Duodenal mucosa (tissue), 2 donors: ENCODE measurements around the gene SYCP2.

ENCODE experiments used
- H3K27ac ChIP-seq: one replicate; pipeline ENCODE4 v1.7.0; 2013; ENCODE audit warnings: low read depth, low read length
- H3K27me3 ChIP-seq, 2 donors: one replicate each; pipeline ENCODE4 v1.7.0; 2013; ENCODE audit warnings: low read length in 2 of 2, control low read depth in 1 of 2; ENCODE audit not compliant: insufficient read depth in 2 of 2, control insufficient read depth in 1 of 2
- H3K36me3 ChIP-seq, 2 donors: one replicate each; pipeline ENCODE4 v1.7.0; 2013; ENCODE audit warnings: low read length in 2 of 2, control low read depth in 1 of 2; ENCODE audit not compliant: insufficient read depth in 2 of 2, control insufficient read depth in 1 of 2
- H3K4me1 ChIP-seq, 2 donors: one replicate each; pipeline ENCODE4 v1.7.0; 2013; ENCODE audit warnings: low read length in 2 of 2, control low read depth in 1 of 2; ENCODE audit not compliant: insufficient read depth in 2 of 2, control insufficient read depth in 1 of 2
- H3K4me3 ChIP-seq, 2 donors: one replicate each; pipeline ENCODE4 v1.7.0; 2013; ENCODE audit warnings: low read length in 2 of 2, low read depth in 1 of 2
- H3K9ac ChIP-seq, 2 donors: one replicate each; pipeline ENCODE4 v1.7.0; 2013; ENCODE audit warnings: low read length in 2 of 2, low read depth in 1 of 2
- H3K9me3 ChIP-seq, 2 donors: one replicate each; pipeline ENCODE4 v1.7.0; 2013; ENCODE audit warnings: low read length in 2 of 2, control low read depth in 1 of 2; ENCODE audit not compliant: control insufficient read depth in 1 of 2

The SYCP2 gene

DNA sequence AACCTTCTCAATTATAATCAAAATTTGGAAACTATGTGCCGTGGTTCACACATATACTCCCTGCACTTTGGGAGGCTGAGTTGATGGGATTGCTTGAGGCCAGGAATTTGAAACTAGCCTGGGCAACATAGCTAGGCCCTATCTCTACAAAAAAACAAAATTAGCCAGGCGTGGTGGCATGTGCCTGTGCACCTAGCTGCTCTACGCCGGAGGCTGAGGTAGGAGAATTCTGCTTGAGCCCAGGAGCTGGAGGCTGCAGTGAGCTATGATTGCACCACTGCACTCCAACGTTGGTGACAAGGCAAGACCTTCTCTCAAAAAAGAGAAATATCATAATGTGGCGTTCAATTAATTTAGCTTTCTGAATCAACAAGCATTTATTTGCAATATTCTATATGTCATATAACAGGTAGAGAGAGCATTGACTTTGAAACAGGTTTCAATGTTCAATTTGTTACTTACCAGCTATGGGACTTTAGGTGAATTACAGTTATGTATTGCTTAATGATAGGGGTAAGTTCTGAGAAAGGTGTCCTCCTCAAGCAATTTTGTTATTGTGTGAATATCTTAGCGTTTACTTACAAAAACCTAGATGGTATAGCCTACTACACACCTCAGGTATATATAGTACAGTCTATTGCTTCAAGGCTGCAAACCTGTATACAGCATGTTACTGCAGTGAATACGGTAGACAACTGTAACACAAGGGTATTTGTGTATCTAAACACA lies 2.2 kb upstream of the SYCP2 start:
- H3K9ac ChIP-seq, result peak overlapping the region in 1 of 2 donors; percentile 1
- no peaks in the 10 kb centered on the region for H3K36me3 ChIP-seq
- no peak overlapping the region for H3K4me3 ChIP-seq
- H3K4me1 ChIP-seq, result peaks cover 23 to 33% of the 10 kb centered on the region in 2 donors
- H3K27ac ChIP-seq, result no peak overlapping the region
- no peaks in the 10 kb centered on the region for H3K27me3 ChIP-seq
- H3K9me3 ChIP-seq, result no peaks in the 10 kb centered on the region

DNA sequence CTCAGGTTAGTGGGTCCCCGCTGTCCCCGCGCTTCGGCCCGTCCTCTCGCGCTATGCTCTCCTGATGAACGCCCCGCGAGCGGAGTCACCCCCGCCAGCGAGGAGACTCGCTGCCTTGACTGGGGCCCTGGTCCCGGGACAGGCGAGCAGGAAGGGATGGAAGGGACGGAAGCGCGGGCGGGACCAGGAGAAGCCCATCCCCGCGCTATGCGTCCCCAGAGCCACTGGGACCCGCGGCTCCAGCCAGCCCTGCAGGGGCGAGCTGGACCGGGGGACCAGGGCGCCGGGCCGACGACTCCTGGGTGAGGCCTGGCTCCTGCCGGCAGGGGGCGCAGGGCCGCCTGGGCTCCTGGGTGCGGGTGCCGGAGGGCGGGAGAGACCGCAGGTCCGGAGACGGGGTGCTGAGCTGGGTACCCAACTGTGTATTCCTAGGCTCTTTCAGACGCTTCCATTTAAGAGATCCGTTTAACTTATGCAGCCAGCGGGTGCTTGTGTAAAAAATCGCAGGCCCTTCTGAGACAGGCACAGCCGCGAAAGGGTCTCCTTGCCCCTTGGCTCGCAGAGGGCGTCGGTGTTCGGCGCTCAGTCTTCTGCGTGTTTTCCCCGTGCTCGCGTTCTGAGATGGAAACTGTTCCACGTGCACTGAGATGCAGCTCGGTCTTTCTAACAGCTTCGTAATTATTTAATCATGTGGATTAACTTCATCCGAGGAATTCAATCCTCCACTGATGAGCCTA lies 580 bp upstream of the SYCP2 start:
- Histone ChIP-seq H3K4me3 (peak overlapping the region; percentile 68 to 73), H3K9me3 (no peaks in the 10 kb centered on the region), H3K27me3 (no peaks in the 10 kb centered on the region), H3K36me3 (no peaks in the 10 kb centered on the region), H3K27ac (peak overlapping the region; percentile 3), H3K9ac (peak overlapping the region; percentile 43 to 60), H3K4me1 (peaks cover 19 to 29% of the 10 kb centered on the region in 2 donors)

DNA sequence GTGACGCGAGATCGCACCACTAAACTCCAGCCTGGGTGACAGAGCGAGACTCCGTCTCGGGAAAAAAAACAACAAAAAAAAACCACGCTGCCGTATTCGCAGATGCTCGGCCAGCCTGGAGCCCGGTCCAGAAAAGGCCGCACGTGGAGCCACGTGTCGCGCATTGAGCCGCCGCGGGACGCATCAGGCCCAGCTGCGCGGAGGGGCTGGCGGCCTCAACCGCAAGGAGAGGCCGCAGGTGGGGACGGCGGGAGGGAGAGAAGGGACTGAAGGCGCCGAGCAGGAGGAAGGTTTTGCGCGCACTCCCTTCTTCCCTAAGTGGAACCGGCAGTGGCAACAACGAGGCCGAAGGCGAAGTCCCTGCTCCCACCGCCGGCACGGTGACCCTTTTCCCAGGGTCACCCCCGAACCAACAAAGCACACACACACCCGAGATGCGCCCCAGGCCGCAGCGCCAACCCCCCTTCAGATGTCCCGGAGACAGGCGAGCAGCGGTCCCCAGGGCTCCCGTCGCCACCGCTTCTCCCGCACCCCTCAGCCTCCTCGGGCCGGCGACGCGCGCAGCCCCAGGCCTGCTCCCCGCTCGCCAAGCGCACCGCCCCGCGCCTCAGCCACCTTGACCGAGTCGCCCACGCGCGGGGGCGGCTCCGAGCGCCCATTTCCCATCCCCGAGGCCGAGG lies 681 bp downstream of the SYCP2 start:
- Histone ChIP-seq H3K27ac (no peak overlapping the region), H3K4me3 (no peak overlapping the region), H3K36me3 (no peaks in the 10 kb centered on the region), H3K9me3 (no peaks in the 10 kb centered on the region), H3K9ac (no peak overlapping the region), H3K27me3 (no peaks in the 10 kb centered on the region), H3K4me1 (peaks cover 7 to 20% of the 10 kb centered on the region in 2 donors)

DNA sequence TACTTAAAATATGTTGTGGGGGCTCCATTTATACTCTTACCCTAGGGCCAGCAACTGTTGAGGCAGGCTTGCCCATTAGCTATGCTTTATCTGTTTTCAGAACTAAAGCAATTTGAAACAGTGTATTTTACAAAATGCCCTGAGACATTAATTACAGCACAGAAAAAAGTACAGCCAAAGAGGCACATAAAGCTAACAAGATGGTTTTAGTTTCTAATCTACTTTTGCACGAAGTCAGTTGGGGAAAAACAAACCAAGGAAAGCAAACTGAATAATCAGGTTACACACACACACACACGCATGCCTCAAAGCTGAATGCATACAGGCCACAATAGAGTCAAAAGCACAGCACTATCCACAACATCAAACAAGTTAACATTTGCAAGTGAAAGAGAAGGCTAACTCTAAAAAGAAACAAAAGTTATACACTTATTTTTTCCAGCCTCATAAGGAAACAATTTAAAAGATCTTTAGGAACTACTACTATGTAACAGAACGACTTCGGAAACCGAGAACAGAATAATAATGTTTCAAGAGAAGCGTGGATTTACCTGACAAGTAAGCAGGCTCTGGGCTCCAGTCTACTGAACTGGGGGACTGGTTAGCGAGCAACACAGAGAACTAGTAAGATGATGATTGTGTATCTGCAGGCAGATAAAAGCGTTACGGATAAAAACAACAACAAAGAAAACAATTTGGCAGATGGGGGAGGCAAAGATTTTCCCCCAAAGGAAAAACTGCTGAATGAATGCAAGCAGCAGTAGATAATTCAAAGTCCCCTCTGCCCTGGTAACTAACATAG lies 1.7 kb downstream of the SYCP2 start:
- Histone ChIP-seq H3K4me3 (no peak overlapping the region), H3K9ac (no peak overlapping the region), H3K9me3 (no peaks in the 10 kb centered on the region), H3K4me1 (peaks cover 7 to 17% of the 10 kb centered on the region in 2 donors), H3K36me3 (no peaks in the 10 kb centered on the region), H3K27ac (no peak overlapping the region), H3K27me3 (no peaks in the 10 kb centered on the region)

DNA sequence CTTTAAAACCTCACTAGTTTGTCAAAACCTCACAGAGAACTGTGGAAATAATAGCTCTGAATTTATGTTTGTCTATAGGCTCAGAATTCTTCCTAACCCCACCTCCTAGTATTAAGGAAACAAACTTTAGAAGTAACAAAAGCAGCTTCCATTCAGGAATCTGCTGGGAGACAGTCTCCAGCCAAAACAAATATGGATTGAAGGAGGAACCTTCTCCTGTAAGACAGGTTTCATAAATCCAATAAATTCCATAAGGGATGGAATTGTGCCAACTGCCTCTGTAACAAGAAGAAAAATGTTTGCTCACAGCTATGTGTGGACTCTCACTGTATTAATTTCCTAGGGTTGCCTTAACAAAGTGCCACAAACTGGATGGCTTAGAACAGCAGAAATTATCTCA lies 7.5 kb downstream of the SYCP2 start:
- no peaks in the 10 kb centered on the region for H3K27me3 ChIP-seq
- no peak overlapping the region for H3K9ac ChIP-seq
- H3K4me1 ChIP-seq, result peaks cover 3 to 4% of the 10 kb centered on the region in 2 donors
- no peaks in the 10 kb centered on the region for H3K36me3 ChIP-seq
- H3K4me3 ChIP-seq, result no peak overlapping the region
- no peak overlapping the region for H3K27ac ChIP-seq
- H3K9me3 ChIP-seq, result no peaks in the 10 kb centered on the region

DNA sequence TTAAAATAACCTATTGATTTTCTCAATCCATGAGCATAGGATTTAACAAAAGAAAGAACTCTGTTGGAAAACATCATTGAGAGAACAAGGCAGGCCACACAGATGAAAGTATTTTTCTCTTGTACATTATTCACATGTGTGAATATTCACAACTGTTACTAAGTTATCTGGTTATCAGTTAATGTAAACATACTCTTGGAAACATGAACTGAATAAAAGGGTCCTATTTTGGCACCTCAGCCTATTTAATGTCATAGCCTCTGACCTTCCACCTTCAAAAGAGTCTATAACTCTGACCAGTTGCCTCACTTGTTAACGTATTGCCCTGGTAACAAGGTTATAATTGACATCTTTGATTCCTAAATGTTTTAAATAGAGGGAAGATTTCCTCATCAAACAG lies 8.1 kb downstream of the SYCP2 start:
- Histone ChIP-seq H3K9ac (no peak overlapping the region), H3K4me1 (peaks cover 3 to 4% of the 10 kb centered on the region in 2 donors), H3K36me3 (no peaks in the 10 kb centered on the region), H3K4me3 (no peak overlapping the region), H3K9me3 (no peaks in the 10 kb centered on the region), H3K27me3 (no peaks in the 10 kb centered on the region), H3K27ac (no peak overlapping the region)

DNA sequence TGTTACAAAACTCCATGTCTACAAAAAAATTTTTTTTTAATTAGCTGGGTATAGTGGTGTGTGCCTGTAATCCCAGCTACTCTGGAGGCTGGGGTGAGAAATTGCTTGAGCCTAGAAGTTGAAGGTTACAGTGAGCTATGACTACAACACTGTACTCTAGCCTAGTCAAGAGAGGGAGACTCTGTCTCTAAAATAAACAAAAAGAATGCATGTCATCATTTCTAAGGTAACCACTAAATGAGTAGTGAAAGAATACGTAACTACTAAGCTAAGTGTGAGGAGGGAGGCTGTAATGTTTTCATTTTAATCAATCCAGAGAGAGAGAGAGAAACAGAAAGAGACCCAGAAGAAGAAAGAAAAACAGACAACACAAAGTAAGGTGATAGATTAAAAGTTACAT lies 9.9 kb downstream of the SYCP2 start:
- Histone ChIP-seq H3K4me3 (no peak overlapping the region), H3K9me3 (no peaks in the 10 kb centered on the region), H3K27me3 (no peaks in the 10 kb centered on the region), H3K4me1 (peaks cover 3 to 4% of the 10 kb centered on the region in 2 donors), H3K27ac (no peak overlapping the region), H3K9ac (no peak overlapping the region), H3K36me3 (no peaks in the 10 kb centered on the region)

DNA sequence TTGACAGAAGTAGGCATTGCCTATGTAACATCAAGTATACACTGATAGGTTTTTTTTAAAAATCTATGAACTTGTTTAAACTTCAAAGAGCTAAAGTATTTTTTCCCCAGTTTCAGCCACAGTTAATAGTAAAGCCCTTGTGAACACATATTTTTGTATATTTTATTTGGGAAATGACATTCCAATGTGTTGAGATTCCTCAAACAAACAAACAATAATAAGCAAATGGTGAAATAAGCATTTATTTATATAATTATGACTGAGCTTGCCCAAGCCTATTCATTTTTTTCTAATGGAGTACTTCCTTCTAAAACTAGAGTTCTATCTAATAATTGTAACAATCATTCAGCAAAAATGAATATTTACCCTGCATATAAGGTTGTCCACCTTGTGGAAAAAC lies 12.5 kb downstream of the SYCP2 start:
- no peaks in the 10 kb centered on the region for H3K36me3 ChIP-seq
- no peak overlapping the region for H3K9ac ChIP-seq
- no peaks in the 10 kb centered on the region for H3K27me3 ChIP-seq
- no peak overlapping the region for H3K4me3 ChIP-seq
- H3K27ac ChIP-seq, result no peak overlapping the region
- peaks cover 0 to 2% of the 10 kb centered on the region in 2 donors for H3K4me1 ChIP-seq
- no peaks in the 10 kb centered on the region for H3K9me3 ChIP-seq

DNA sequence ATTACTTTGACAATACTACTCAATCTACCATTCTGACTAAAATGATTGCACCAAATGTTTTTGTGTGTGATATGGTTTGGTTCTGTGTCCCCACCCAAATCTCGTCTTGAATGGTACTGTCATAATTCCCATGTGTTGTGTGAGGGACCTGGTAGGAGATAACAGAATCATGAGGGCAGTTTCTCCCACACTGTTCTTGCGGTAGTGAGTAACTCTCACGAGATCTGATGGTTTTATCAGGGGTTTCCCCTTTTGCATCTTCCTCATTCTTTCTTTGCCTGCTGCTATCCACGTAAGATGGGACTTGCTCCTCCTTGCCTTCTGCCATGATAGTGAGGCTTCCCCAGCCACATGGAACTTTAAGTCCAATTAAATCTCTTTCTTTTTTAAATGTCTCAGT lies 20.8 kb downstream of the SYCP2 start:
- no peak overlapping the region for H3K27ac ChIP-seq
- no peak overlapping the region for H3K9ac ChIP-seq
- no peak overlapping the region for H3K4me3 ChIP-seq
- no peaks in the 10 kb centered on the region for H3K9me3 ChIP-seq
- no peaks in the 10 kb centered on the region for H3K36me3 ChIP-seq
- no peaks in the 10 kb centered on the region for H3K27me3 ChIP-seq
- H3K4me1 ChIP-seq, result no peaks in the 10 kb centered on the region
